Thyroid gland (tissue), 4 donors: ENCODE data around the gene EXOSC10. TPM values are rescaled to one million over a fixed set of nuclear protein-coding genes. Genes with fewer than 3 reads are reported as not detected.
"Not testable (repeated sequence)": the region's sequence is repeated elsewhere in the genome, so short reads cannot be mapped to it uniquely, and the experiment has no call there.

Source experiments
- DNase-seq, 2 donors: peaks; one replicate each; pipeline ENCODE4 v3.0.0-alpha.2; 2019
- H3K27ac ChIP-seq, 3 donors: fragments of 200-600 bp; sonication (generic); 1 replicate in 2 of 3; 2 replicates in 1 of 3; pipeline ENCODE4 v1.5.1; 2016 to 2019; ENCODE audit warnings: mild to moderate bottlenecking in 1 of 3, moderate library complexity in 1 of 3
- H3K27me3 ChIP-seq: fragments of 200-600 bp; sonication (generic); one replicate; pipeline ENCODE4 v1.5.1; 2019
- H3K36me3 ChIP-seq, 2 donors: fragments of 200-600 bp; sonication (generic); one replicate each; pipeline ENCODE4 v1.5.1; 2016 to 2019
- H3K4me1 ChIP-seq, 2 donors: fragments of 200-600 bp; sonication (generic); one replicate each; pipeline ENCODE4 v1.5.1; 2017 to 2019
- H3K4me3 ChIP-seq, 3 donors: fragments of 200-600 bp; sonication (generic); replicated peaks in 1 of 3; 1 replicate in 2 of 3; 2 replicates in 1 of 3; pipeline ENCODE4 v1.5.1; 2016; ENCODE audit warnings: mild to moderate bottlenecking in 1 of 3
- H3K9me3 ChIP-seq: fragments of 200-600 bp; sonication (generic); one replicate; pipeline ENCODE4 v1.5.1; 2017
- CTCF ChIP-seq, 6 experiments: fragments of 200-600 bp in 3 of 6; fragments of 450-650 bp in 3 of 6; sonication (generic) in 3 of 6; IDR thresholded peaks; one replicate each; pipeline ENCODE4 v1.5.1; 2016 to 2019; ENCODE audit warnings: antibody characterized with exemption in 6 of 6, mild to moderate bottlenecking in 2 of 6, inconsistent platforms in 1 of 6, moderate library complexity in 1 of 6
- POLR2A ChIP-seq, 2 donors: fragments of 450-650 bp; IDR thresholded peaks; one replicate each; pipeline ENCODE4 v1.6.1; 2017; ENCODE audit warnings: antibody characterized with exemption in 2 of 2, mild to moderate bottlenecking in 2 of 2, moderate library complexity in 1 of 2
- WGBS, 2 donors: methylation state at CpG; one replicate each; pipeline ENCODE4 v1.1.5; 2017; 5-methylcytosine and 5-hydroxymethylcytosine counted together
- intact Hi-C: fragments of 100-400 bp; cut with DNase I; formaldehyde crosslinking; loops from one replicate; pipeline ENCODE4 v1.15.1; 2023
- total RNA-seq, 4 donors: library from RNA; depleted of rRNA; stranded (reverse); fragments of >200 nt; gene quantifications; one replicate each; pipeline ENCODE4 v1.2.3, GENCODE V29; 2016

EXOSC10 gene
- total RNA-seq, 4 donors from 2014 or later: 41.1 to 60.7 (median 51.6) TPM

- Histone ChIP-seq H3K4me3 (no peak overlapping the region), H3K27ac (no peak overlapping the region), H3K36me3 (peaks cover 22 to 44% of the 10 kb centered on the region in 2 donors), H3K27me3 (no peaks in the 10 kb centered on the region), H3K4me1 (no peaks in the 10 kb centered on the region), H3K9me3 (no peaks in the 10 kb centered on the region)
- DNase-seq: no peak
- no peak for TF ChIP-seq POLR2A (IDR thresholded peaks at IDR 0.05)
- no peak for TF ChIP-seq CTCF (IDR thresholded peaks at IDR 0.05)
- 91 to 93% methylated on average over 3 of the region's 3 CpGs for WGBS, 2 donors
- intact Hi-C loops: no loop called here
Measured at GRCh38 chr1:11114966-11115365, 15.3 kb upstream of the EXOSC10 start.

GRCh38 chr1:11109047-11109760, 9.5 kb upstream of the EXOSC10 start:
- 87 to 92% methylated on average over 7 of the region's 7 CpGs for WGBS, 2 donors
- Histone ChIP-seq H3K27me3 (no peaks in the 10 kb centered on the region), H3K27ac (no peak overlapping the region), H3K36me3 (peaks cover 35 to 57% of the 10 kb centered on the region in 2 donors), H3K4me1 (no peaks in the 10 kb centered on the region), H3K9me3 (no peaks in the 10 kb centered on the region), H3K4me3 (no peak overlapping the region)
- DNase-seq: no peak
- intact Hi-C loops: no loop called here
- TF ChIP-seq POLR2A (IDR thresholded peaks at IDR 0.05): no peak
- TF ChIP-seq CTCF (IDR thresholded peaks at IDR 0.05): no peak

- peaks cover 24 to 43% of the 10 kb centered on the region in 2 donors for H3K36me3 ChIP-seq
- WGBS, 2 donors: 95% methylated on average over 5 of the region's 5 CpGs
- H3K27ac ChIP-seq: no peak overlapping the region
- intact Hi-C loops: no loop called here
- H3K9me3 ChIP-seq: no peaks in the 10 kb centered on the region
- TF ChIP-seq CTCF (IDR thresholded peaks at IDR 0.05) (no peak), POLR2A (IDR thresholded peaks at IDR 0.05) (no peak)
- DNase-seq: no peak
- no peak overlapping the region for H3K4me3 ChIP-seq
- H3K27me3 ChIP-seq: no peaks in the 10 kb centered on the region
- no peaks in the 10 kb centered on the region for H3K4me1 ChIP-seq
Measured at GRCh38 chr1:11107599-11107998, 7.9 kb upstream of the EXOSC10 start.

- H3K36me3 ChIP-seq: peaks cover 20 to 34% of the 10 kb centered on the region in 2 donors
- no peak for TF ChIP-seq POLR2A (IDR thresholded peaks at IDR 0.05)
- no peak for TF ChIP-seq CTCF (IDR thresholded peaks at IDR 0.05)
- no peaks in the 10 kb centered on the region for H3K9me3 ChIP-seq
- no peaks in the 10 kb centered on the region for H3K4me1 ChIP-seq
- intact Hi-C loops: no loop called here
- no peak overlapping the region for H3K27ac ChIP-seq
- DNase-seq: no peak
- H3K4me3 ChIP-seq: no peak overlapping the region
- H3K27me3 ChIP-seq: no peaks in the 10 kb centered on the region
- WGBS, 2 donors: 94 to 96% methylated on average over 10 of the region's 10 CpGs
Measured at GRCh38 chr1:11105586-11105985, 5.9 kb upstream of the EXOSC10 start.

- WGBS, 2 donors: 92 to 94% methylated on average over 6 of the region's 6 CpGs
- no peaks in the 10 kb centered on the region for H3K27me3 ChIP-seq
- no peak overlapping the region for H3K27ac ChIP-seq
- DNase-seq: no peak
- no peaks in the 10 kb centered on the region for H3K9me3 ChIP-seq
- TF ChIP-seq CTCF (IDR thresholded peaks at IDR 0.05): no peak
- no peak for TF ChIP-seq POLR2A (IDR thresholded peaks at IDR 0.05)
- no peak overlapping the region for H3K4me3 ChIP-seq
- H3K4me1 ChIP-seq: peaks cover 7 to 8% of the 10 kb centered on the region in 2 donors
- intact Hi-C loops: no loop called here
- H3K36me3 ChIP-seq: peaks cover 4 to 14% of the 10 kb centered on the region in 2 donors
Measured at GRCh38 chr1:11101347-11101746, 1.7 kb upstream of the EXOSC10 start.

GRCh38 chr1:11100806-11101205, 1.1 kb upstream of the EXOSC10 start:
- H3K27ac ChIP-seq, DNase-seq: not testable (repeated sequence)

More at GRCh38 chr1:11100806-11101205, 1.1 kb upstream of the EXOSC10 start:
- intact Hi-C loops, H3K9me3 ChIP-seq, H3K27me3 ChIP-seq, H3K4me1 ChIP-seq, H3K4me3 ChIP-seq: not testable (repeated sequence)
- WGBS, 2 donors: 95% methylated on average over 17 of the region's 17 CpGs
- H3K36me3 ChIP-seq: peaks cover 6 to 13% of the 10 kb centered on the region in 2 donors
